Progenitor cell of endocrine pancreas (in vitro differentiated cells): ENCODE results near the gene SCN9A. TPM values are rescaled to one million over a fixed set of nuclear protein-coding genes. Genes with fewer than 3 reads are reported as not detected.

ENCODE experiments used
- DNase-seq: peaks from one replicate; pipeline ENCODE4 v3.0.0; 2021; ENCODE audit warnings: low spot score; ENCODE audit not compliant: unreplicated experiment
- H3K27ac Mint-ChIP-seq: 2 replicates; pipeline ENCODE4 v1.8.0; 2021; ENCODE audit warnings: mild to moderate bottlenecking, moderate library complexity, mixed read lengths
- H3K27me3 Mint-ChIP-seq: 2 replicates; pipeline ENCODE4 v1.8.0; 2021; ENCODE audit warnings: mixed read lengths
- H3K36me3 Mint-ChIP-seq: 2 replicates; pipeline ENCODE4 v1.8.0; 2022; ENCODE audit warnings: mixed read lengths; ENCODE audit not compliant: insufficient read depth
- H3K4me1 Mint-ChIP-seq: 2 replicates; pipeline ENCODE4 v1.8.0; 2021; ENCODE audit warnings: low read depth, mixed read lengths
- H3K4me3 Mint-ChIP-seq: 2 replicates; pipeline ENCODE4 v1.8.0; 2021; ENCODE audit warnings: low read depth, mild to moderate bottlenecking, moderate library complexity, mixed read lengths
- H3K9me3 Mint-ChIP-seq: 2 replicates; pipeline ENCODE4 v1.8.0; 2021; ENCODE audit warnings: low read depth, mixed read lengths
- CTCF ChIP-seq: fragments of 200-600 bp; sonication (generic); IDR thresholded peaks from one replicate; pipeline ENCODE4 v1.5.0; 2021; ENCODE audit warnings: antibody characterized with exemption, mild to moderate bottlenecking; ENCODE audit not compliant: unreplicated experiment
- total RNA-seq: library from RNA; stranded (reverse); gene quantifications from 2 replicates; pipeline ENCODE4 v1.2.1, GENCODE V29; 2021

The SCN9A gene
- total RNA-seq, 1 donor from 2014 or later: 23.7 TPM

DNA sequence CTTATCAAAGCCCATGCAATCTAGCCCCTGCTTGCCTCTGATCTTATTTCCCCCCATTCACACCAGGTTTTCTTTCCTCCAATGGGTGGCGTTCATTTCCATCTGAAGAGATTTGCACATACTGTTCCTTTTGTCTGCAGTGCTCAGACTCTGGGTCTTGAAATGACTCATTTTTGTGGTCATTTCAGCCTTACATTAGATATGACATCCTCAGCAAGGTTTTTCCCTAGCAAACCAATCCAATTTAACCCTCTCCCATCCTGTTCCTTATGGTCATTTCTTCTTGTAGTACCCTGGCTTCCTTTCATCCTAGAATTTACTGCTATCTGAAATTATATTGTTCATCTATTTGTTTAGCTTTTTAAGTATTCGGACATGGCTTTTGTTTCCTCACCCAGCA is 205.4 kb downstream of the SCN9A start:
- Mint-ChIP-seq H3K27me3 (no peaks in the 10 kb centered on the region), H3K36me3 (no peaks in the 10 kb centered on the region), H3K4me3 (no peak overlapping the region), H3K9me3 (peaks cover 7% of the 10 kb centered on the region), H3K27ac (no peak overlapping the region), H3K4me1 (no peaks in the 10 kb centered on the region)
- TF ChIP-seq CTCF: no peak
- no peak for DNase-seq

DNA sequence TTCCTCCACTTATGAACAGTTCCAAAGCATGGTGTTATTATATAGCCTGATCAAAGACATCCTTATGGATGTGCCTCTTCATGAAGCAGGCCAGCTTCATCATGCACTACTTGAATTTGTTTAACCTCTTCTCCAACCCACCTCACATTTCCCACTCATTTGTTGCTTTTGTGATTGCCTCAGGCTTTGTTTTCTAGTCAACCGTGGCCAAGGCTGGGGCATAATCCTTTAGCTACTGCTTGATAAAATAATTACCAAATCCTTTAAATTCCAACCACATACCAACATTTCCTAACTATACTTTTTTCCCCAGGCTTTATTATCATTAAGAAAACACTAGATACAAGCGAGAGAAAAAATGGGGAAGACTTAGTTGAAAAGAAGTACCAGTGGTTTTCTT is 208.3 kb downstream of the SCN9A start:
- no peaks in the 10 kb centered on the region for H3K27me3 Mint-ChIP-seq
- TF ChIP-seq CTCF: no peak
- peaks cover 7% of the 10 kb centered on the region for H3K9me3 Mint-ChIP-seq
- DNase-seq: no peak
- no peak overlapping the region for H3K4me3 Mint-ChIP-seq
- no peak overlapping the region for H3K27ac Mint-ChIP-seq
- no peaks in the 10 kb centered on the region for H3K4me1 Mint-ChIP-seq
- H3K36me3 Mint-ChIP-seq: no peaks in the 10 kb centered on the region

- peaks cover 4% of the 10 kb centered on the region for H3K9me3 Mint-ChIP-seq
- H3K27me3 Mint-ChIP-seq: no peaks in the 10 kb centered on the region
- H3K27ac Mint-ChIP-seq: no peak overlapping the region
- DNase-seq: no peak
- TF ChIP-seq CTCF: no peak
- no peaks in the 10 kb centered on the region for H3K4me1 Mint-ChIP-seq
- H3K36me3 Mint-ChIP-seq: no peaks in the 10 kb centered on the region
- no peak overlapping the region for H3K4me3 Mint-ChIP-seq
These were observed 212.0 kb downstream of the SCN9A start for GRCh38 chr2:166163775-166164174.

DNA sequence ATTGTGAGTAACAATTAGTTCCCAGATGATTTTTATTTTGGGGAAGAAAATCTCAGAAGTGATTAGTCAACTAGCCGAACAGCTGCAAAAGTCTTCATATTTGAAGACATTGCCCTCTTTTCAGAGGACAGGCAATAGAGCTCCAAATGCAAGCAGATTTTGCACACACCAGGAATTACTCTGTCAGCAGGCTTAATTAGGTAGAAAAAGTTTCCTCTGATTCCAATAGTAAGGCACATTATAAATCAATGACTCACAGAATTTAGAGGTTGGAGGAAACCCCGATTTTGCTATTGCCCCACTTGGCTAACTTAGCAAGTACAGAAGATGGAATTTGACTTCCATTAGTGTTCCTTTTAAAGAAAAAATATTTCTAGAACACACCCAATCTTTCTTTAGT is 217.2 kb downstream of the SCN9A start:
- peaks cover 6% of the 10 kb centered on the region for H3K4me1 Mint-ChIP-seq
- H3K27ac Mint-ChIP-seq: no peak overlapping the region
- TF ChIP-seq CTCF: no peak
- no peak overlapping the region for H3K4me3 Mint-ChIP-seq
- H3K36me3 Mint-ChIP-seq: no peaks in the 10 kb centered on the region
- DNase-seq: no peak
- no peaks in the 10 kb centered on the region for H3K9me3 Mint-ChIP-seq
- peaks cover 7% of the 10 kb centered on the region for H3K27me3 Mint-ChIP-seq

GRCh38 chr2:166157578-166157977 is 218.2 kb downstream of the SCN9A start:
- TF ChIP-seq CTCF: no peak

More at GRCh38 chr2:166157578-166157977, 218.2 kb downstream of the SCN9A start:
- Mint-ChIP-seq H3K36me3 (no peaks in the 10 kb centered on the region), H3K27ac (no peak overlapping the region), H3K4me1 (peaks cover 6% of the 10 kb centered on the region), H3K27me3 (peaks cover 7% of the 10 kb centered on the region), H3K9me3 (no peaks in the 10 kb centered on the region), H3K4me3 (no peak overlapping the region)
- DNase-seq: no peak
